Nephron progenitor cell (in vitro differentiated cells): ENCODE results near the gene IBA57.

ENCODE experiments used
- DNase-seq: peaks from one replicate; pipeline ENCODE4 v3.0.0; 2021
- H3K27ac Mint-ChIP-seq: 2 replicates; pipeline ENCODE4 v1.8.0; 2021; ENCODE audit warnings: mild to moderate bottlenecking, moderate library complexity, mixed read lengths
- H3K27me3 Mint-ChIP-seq: 2 replicates; pipeline ENCODE4 v1.8.0; 2021; ENCODE audit warnings: mild to moderate bottlenecking, low read depth, mixed read lengths; ENCODE audit not compliant: poor library complexity
- H3K36me3 Mint-ChIP-seq: 2 replicates; pipeline ENCODE4 v1.8.0; 2021; ENCODE audit warnings: low read depth, mixed read lengths
- H3K4me1 Mint-ChIP-seq: 2 replicates; pipeline ENCODE4 v1.8.0; 2021; ENCODE audit warnings: mixed read lengths
- H3K4me3 Mint-ChIP-seq: 2 replicates; pipeline ENCODE4 v1.8.0; 2021; ENCODE audit warnings: mild to moderate bottlenecking, moderate library complexity, mixed read lengths
- H3K9me3 Mint-ChIP-seq: 2 replicates; pipeline ENCODE4 v1.8.0; 2021; ENCODE audit warnings: mild to moderate bottlenecking, moderate library complexity, mixed read lengths
- CTCF ChIP-seq: fragments of 200-600 bp; sonication (generic); IDR thresholded peaks from 2 replicates; pipeline ENCODE4 v1.5.0; 2021; ENCODE audit warnings: antibody characterized with exemption

Gene IBA57

DNA sequence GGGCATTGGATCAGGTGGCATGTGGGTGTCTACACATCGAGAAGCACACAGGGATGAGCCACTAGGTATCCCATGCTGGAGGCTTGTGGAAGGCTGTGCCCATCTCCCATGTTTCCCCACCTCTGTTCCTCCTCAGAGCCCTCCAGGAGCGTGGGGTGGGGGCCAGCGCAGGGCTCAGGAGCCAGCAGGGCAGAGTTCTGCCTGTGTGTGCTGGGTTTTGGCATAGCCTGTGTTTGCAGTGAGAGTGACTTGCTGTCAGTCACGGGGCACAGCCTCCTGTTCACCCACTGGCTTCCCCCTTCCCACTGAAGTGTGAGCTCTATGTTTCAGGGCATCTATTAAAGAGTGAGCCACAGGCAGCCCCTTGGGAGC, 10.4 kb downstream of the IBA57 start:
- no peak overlapping the region for H3K27ac Mint-ChIP-seq
- H3K4me1 Mint-ChIP-seq: no peaks in the 10 kb centered on the region
- H3K4me3 Mint-ChIP-seq: no peak overlapping the region

DNA sequence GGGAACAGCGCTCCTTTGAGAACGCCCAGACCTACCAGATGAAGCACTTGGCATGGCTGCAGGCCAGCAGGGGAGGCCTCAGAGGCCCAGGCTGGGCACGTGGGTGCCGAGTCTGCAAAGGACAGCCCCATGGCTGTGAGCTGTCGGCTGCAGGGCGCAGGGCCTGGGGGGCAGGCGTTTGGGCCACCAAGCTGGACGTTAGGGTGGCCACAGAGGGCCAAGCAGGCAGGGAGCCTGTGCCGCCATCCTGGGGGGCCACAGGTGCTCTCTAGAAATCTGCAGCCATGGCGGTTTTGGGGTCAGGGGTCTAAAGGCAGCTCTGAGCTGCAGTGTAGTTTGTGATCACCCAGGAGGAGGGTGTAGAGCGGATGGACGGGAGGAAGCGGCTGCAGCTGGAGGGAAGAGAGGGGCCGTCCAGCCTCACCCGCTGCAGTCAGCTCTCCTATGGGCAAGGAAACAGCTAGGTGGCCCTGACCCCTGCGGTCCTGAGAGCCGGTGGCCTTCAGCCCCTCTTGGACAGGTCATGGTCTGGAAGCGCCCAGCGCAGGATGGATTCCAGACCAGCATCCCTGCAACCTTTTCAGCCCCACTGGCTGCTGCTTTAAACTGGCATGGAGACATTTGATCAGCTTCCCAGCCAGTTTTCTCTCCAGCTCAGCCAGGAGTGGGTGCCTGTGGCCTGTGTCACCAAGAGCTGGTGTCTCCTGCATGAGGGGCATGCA, 11.0 kb downstream of the IBA57 start:
- Mint-ChIP-seq H3K27me3 (peaks cover 3% of the 10 kb centered on the region), H3K4me3 (no peak overlapping the region), H3K4me1 (no peaks in the 10 kb centered on the region), H3K36me3 (no peaks in the 10 kb centered on the region), H3K9me3 (no peaks in the 10 kb centered on the region), H3K27ac (no peak overlapping the region)
- no peak for DNase-seq
- no peak for TF ChIP-seq CTCF

More for the DNA sequence above, 10.4 kb downstream of the IBA57 start:
- Mint-ChIP-seq H3K36me3 (no peaks in the 10 kb centered on the region), H3K27me3 (peaks cover 3% of the 10 kb centered on the region), H3K9me3 (no peaks in the 10 kb centered on the region)
- no peak for TF ChIP-seq CTCF
- DNase-seq: no peak

DNA sequence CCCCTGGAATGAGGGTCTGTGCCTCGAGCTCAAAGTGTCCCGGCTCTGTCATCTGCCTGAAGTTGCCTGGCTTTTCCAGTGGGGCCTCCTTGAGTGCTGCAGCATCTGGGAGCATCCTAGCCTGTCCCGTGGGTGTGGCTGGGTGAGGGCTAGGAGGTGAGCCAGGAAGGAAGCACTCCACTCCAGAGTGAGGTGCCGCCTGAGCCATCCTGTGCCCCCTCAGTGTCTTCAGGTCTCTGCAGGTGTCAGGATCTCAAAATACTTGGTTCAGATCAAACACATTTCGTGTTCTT, 11.5 kb downstream of the IBA57 start:
- Mint-ChIP-seq H3K27ac (no peak overlapping the region), H3K27me3 (peaks cover 3% of the 10 kb centered on the region), H3K9me3 (no peaks in the 10 kb centered on the region), H3K36me3 (no peaks in the 10 kb centered on the region), H3K4me1 (no peaks in the 10 kb centered on the region), H3K4me3 (no peak overlapping the region)
- DNase-seq: no peak
- no peak for TF ChIP-seq CTCF

DNA sequence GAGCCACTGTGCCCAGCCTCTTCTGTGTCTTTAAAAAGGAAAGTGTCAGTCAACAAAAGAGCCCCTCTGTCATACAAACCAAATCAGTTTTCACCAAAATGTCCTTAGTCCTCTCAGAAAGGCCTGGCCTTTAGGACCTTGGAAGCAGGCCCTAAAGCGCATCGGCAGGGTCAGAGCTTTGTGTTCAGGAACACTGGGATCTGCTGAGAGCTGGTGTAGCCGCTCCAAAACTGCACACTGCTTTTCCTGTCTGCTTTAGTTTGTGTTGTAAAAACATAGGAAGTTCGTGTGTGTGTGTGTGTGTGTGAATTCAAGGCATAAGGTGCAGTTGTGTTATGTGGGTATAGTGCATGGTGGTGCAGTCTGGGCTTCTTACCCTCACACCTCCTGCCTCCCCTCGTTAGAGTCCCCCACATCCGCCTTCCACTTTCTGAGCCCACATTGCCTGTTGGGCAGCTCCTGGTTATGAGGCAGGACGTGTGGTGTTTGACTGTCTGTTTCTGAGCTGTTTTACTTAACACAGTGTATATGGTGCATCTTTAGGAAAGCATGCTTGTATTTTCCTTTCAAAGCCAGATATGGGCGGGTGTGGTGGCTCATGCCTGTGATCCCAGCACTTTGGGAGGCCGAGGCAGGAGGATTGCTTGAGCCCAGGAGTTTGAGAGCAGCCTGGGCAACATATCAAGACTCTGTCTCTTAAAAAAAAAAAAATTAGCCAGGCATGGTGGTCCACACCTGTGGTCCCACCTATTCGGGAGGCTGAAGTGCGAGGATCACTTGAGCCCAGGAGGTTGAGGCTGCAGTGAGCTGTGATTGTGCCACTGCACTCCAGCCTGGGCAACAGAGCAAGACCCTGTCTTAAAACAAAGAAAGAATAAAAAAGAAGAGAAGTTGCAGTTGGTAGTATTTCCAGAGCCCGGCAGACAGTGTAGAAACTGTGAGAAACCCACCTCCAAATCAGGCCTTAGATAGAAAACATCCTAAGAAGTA, 12.4 kb downstream of the IBA57 start:
- H3K4me3 Mint-ChIP-seq: no peak overlapping the region

More for the DNA sequence above, 12.4 kb downstream of the IBA57 start:
- Mint-ChIP-seq H3K4me1 (no peaks in the 10 kb centered on the region), H3K9me3 (no peaks in the 10 kb centered on the region), H3K36me3 (no peaks in the 10 kb centered on the region), H3K27me3 (peaks cover 3% of the 10 kb centered on the region), H3K27ac (peak overlapping the region; percentile 82)
- TF ChIP-seq CTCF: no peak
- DNase-seq: no peak
